ENCODE measurements around the gene EEFSEC.

- TF ChIP-seq, protein P1, sequence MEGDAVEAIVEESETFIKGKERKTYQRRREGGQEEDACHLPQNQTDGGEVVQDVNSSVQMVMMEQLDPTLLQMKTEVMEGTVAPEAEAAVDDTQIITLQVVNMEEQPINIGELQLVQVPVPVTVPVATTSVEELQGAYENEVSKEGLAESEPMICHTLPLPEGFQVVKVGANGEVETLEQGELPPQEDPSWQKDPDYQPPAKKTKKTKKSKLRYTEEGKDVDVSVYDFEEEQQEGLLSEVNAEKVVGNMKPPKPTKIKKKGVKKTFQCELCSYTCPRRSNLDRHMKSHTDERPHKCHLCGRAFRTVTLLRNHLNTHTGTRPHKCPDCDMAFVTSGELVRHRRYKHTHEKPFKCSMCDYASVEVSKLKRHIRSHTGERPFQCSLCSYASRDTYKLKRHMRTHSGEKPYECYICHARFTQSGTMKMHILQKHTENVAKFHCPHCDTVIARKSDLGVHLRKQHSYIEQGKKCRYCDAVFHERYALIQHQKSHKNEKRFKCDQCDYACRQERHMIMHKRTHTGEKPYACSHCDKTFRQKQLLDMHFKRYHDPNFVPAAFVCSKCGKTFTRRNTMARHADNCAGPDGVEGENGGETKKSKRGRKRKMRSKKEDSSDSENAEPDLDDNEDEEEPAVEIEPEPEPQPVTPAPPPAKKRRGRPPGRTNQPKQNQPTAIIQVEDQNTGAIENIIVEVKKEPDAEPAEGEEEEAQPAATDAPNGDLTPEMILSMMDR (conservative IDR thresholded peaks at IDR 0.05; ENCODE audit: low read depth, low read length) = no peak
- TF ChIP-seq RFX5 (IDR thresholded peaks at IDR 0.05; ENCODE audit: low read depth, low read length) (no peak), MXI1 (IDR thresholded peaks at IDR 0.05; ENCODE audit: borderline replicate concordance, low read depth, low read length) (no peak), POLR2A (IDR thresholded peaks at IDR 0.05; ENCODE audit: low read depth, low read length) (no peak), FOS (IDR thresholded peaks at IDR 0.05; ENCODE audit: low read depth, low read length) (no peak), USF2 (IDR thresholded peaks at IDR 0.05; ENCODE audit: low read depth, low read length) (no peak)
Measured at GRCh38 chr3:128436214-128436613, 282.9 kb downstream of the EEFSEC start.
